GM12891 (cell line): ENCODE results near the gene SEC14L3.

Experiments
- DNase-seq: peaks from one replicate; pipeline ENCODE4 v3.0.0; 2011; ENCODE audit warnings: low spot score; ENCODE audit not compliant: insufficient read length
- FAIRE-seq: peaks from 2 replicates; lab custom pipeline; 2011; peaks lifted over from hg19 to GRCh38; lab: Jason Lieb, UNC
- PAX5 ChIP-seq: IDR thresholded peaks from 2 replicates; pipeline ENCODE4 v1.6.1; 2011; ENCODE audit warnings: low read length, moderate library complexity, mild to moderate bottlenecking; ENCODE audit not compliant: insufficient read depth, severe bottlenecking
- POLR2A ChIP-seq: IDR thresholded peaks from 2 replicates; pipeline ENCODE4 v1.6.1; 2011; ENCODE audit warnings: low read depth, low read length, control low read depth
- POLR2AphosphoS5 ChIP-seq: IDR thresholded peaks from 2 replicates; pipeline ENCODE4 v1.6.1; 2011; ENCODE audit warnings: low read depth, low read length, control low read depth
- POU2F2 ChIP-seq: IDR thresholded peaks from 2 replicates; pipeline ENCODE4 v1.6.1; 2011; ENCODE audit warnings: low read depth, mild to moderate bottlenecking, control low read depth, low read length, moderate library complexity
- SPI1 ChIP-seq: IDR thresholded peaks from 2 replicates; pipeline ENCODE4 v1.6.1; 2011; ENCODE audit warnings: low read depth, low read length, control low read depth
- TAF1 ChIP-seq: IDR thresholded peaks from 2 replicates; pipeline ENCODE4 v1.6.1; 2011; ENCODE audit warnings: low read depth, low read length, control low read depth

The SEC14L3 gene

GRCh38 chr22:30506507-30506968 is 34.7 kb upstream of the SEC14L3 start:
- FAIRE-seq (no peak), DNase-seq (no peak)

GRCh38 chr22:30503551-30503950 is 31.7 kb upstream of the SEC14L3 start:
- DNase-seq (no peak), FAIRE-seq (no peak)
- TF ChIP-seq SPI1 = no peak
- no peak for TF ChIP-seq POU2F2
- TF ChIP-seq PAX5 = no peak
- TF ChIP-seq TAF1 = no peak

More at GRCh38 chr22:30506507-30506968, 34.7 kb upstream of the SEC14L3 start:
- TF ChIP-seq PAX5 (no peak), POLR2A (no peak), POLR2AphosphoS5 (no peak), SPI1 (no peak), TAF1 (no peak), POU2F2 (no peak)

GRCh38 chr22:30502911-30503310 is 31.1 kb upstream of the SEC14L3 start:
- no peak for TF ChIP-seq POLR2A
- TF ChIP-seq POLR2AphosphoS5 = no peak
- no peak for TF ChIP-seq TAF1
- no peak for FAIRE-seq
- DNase-seq = no peak

- TF ChIP-seq POU2F2 (no peak), SPI1 (no peak), POLR2AphosphoS5 (no peak), PAX5 (no peak), POLR2A (no peak), TAF1 (no peak)
- FAIRE-seq = no peak
These were observed 30.3 kb upstream of the SEC14L3 start for GRCh38 chr22:30502153-30502552.

GRCh38 chr22:30500628-30501027 is 28.8 kb upstream of the SEC14L3 start:
- DNase-seq (no peak), FAIRE-seq (no peak)
- TF ChIP-seq TAF1 (no peak), PAX5 (no peak), POU2F2 (no peak), POLR2AphosphoS5 (no peak), POLR2A (no peak), SPI1 (no peak)

More at GRCh38 chr22:30502153-30502552, 30.3 kb upstream of the SEC14L3 start:
- DNase-seq = no peak

GRCh38 chr22:30497466-30498150 is 25.8 kb upstream of the SEC14L3 start:
- FAIRE-seq (no peak), DNase-seq (no peak)
- TF ChIP-seq SPI1 (no peak), POLR2AphosphoS5 (no peak), TAF1 (no peak), PAX5 (no peak), POLR2A (no peak), POU2F2 (no peak)

GRCh38 chr22:30495041-30495784 is 23.4 kb upstream of the SEC14L3 start:
- DNase-seq (no peak), FAIRE-seq (no peak)
- no peak for TF ChIP-seq TAF1
- TF ChIP-seq POLR2A = no peak
- no peak for TF ChIP-seq SPI1
- no peak for TF ChIP-seq PAX5
- TF ChIP-seq POLR2AphosphoS5 = no peak
- no peak for TF ChIP-seq POU2F2

- TF ChIP-seq POLR2AphosphoS5 (no peak), PAX5 (no peak), SPI1 (no peak), TAF1 (no peak), POLR2A (no peak), POU2F2 (no peak)
- DNase-seq = no peak
- FAIRE-seq = no peak
These were observed 20.3 kb upstream of the SEC14L3 start for GRCh38 chr22:30492144-30492543.

- TF ChIP-seq POLR2AphosphoS5 = no peak
- TF ChIP-seq POLR2A = no peak
- TF ChIP-seq PAX5 = no peak
- no peak for TF ChIP-seq SPI1
- TF ChIP-seq TAF1 = no peak
- TF ChIP-seq POU2F2 = no peak
- DNase-seq (no peak), FAIRE-seq (no peak)
These were observed 19.6 kb upstream of the SEC14L3 start for GRCh38 chr22:30491381-30491780.

GRCh38 chr22:30490399-30490798 is 18.6 kb upstream of the SEC14L3 start:
- TF ChIP-seq TAF1 (no peak), PAX5 (no peak), POLR2A (no peak), SPI1 (no peak), POU2F2 (no peak), POLR2AphosphoS5 (no peak)
- DNase-seq = no peak
- no peak for FAIRE-seq
